ENCODE data around the gene CCDC174. TPM values are rescaled to one million over a fixed set of nuclear protein-coding genes. Genes with fewer than 3 reads are reported as not detected.

CCDC174 gene
- total RNA-seq, 2 donors from 2014 or later = 18.7 to 20.1 TPM

GRCh38 chr3:14684447-14684846 is 32.9 kb downstream of the CCDC174 start:
- Histone ChIP-seq H3K36me3 (ENCODE audit: control insufficient read depth, insufficient read depth, low read length) (no peaks in the 10 kb centered on the region), H3K9ac (ENCODE audit: extremely low read depth, low read length, poor library complexity, severe bottlenecking) (no peak overlapping the region), H3K4me3 (ENCODE audit: low read length) (no peak overlapping the region), H3K27ac (ENCODE audit: low read depth, low read length) (no peak overlapping the region), H3K4me1 (ENCODE audit: control insufficient read depth, insufficient read depth, low read length) (no peaks in the 10 kb centered on the region), H3K9me3 (ENCODE audit: control insufficient read depth, low read length) (peaks cover 8% of the 10 kb centered on the region), H3K27me3 (ENCODE audit: control insufficient read depth, insufficient read depth, low read length, poor library complexity, severe bottlenecking) (peaks cover 19% of the 10 kb centered on the region)
- no peak for DNase-seq
- no peak overlapping the region for H3K27ac Mint-ChIP-seq
- TF ChIP-seq CTCF (conservative IDR thresholded peaks at IDR 0.05) = no peak
- no peaks in the 10 kb centered on the region for H3K36me3 Mint-ChIP-seq (ENCODE audit: low read depth)
- H3K4me1 Mint-ChIP-seq = no peaks in the 10 kb centered on the region
- peaks cover 13% of the 10 kb centered on the region for H3K27me3 Mint-ChIP-seq (ENCODE audit: insufficient read depth)
- H3K9me3 Mint-ChIP-seq = peaks cover 9% of the 10 kb centered on the region
- no peak overlapping the region for H3K4me3 Mint-ChIP-seq
- 95 to 100% methylated on average over 3 to 4 of the region's 4 CpGs for WGBS, 2 experiments (ENCODE audit: insufficient coverage in 1 of 2, insufficient read length in 1 of 2)

- H3K27me3 Mint-ChIP-seq (ENCODE audit: insufficient read depth) = peaks cover 20% of the 10 kb centered on the region
- no peaks in the 10 kb centered on the region for H3K36me3 ChIP-seq (ENCODE audit: control insufficient read depth, insufficient read depth, low read length)
- H3K4me1 ChIP-seq (ENCODE audit: control insufficient read depth, insufficient read depth, low read length) = no peaks in the 10 kb centered on the region
- H3K4me3 ChIP-seq (ENCODE audit: low read length) = no peak overlapping the region
- H3K4me3 Mint-ChIP-seq = no peak overlapping the region
- H3K4me1 Mint-ChIP-seq = no peaks in the 10 kb centered on the region
- no peak overlapping the region for H3K27ac Mint-ChIP-seq
- H3K27ac ChIP-seq (ENCODE audit: low read depth, low read length) = no peak overlapping the region
- peaks cover 5% of the 10 kb centered on the region for H3K9me3 Mint-ChIP-seq
- 100% methylated on average over 1 of the region's 4 CpGs; no CpG with 5 or more reads in 1 of the 2 experiments for WGBS, 2 experiments (ENCODE audit: insufficient coverage in 1 of 2, insufficient read length in 1 of 2)
- peaks cover 24% of the 10 kb centered on the region for H3K27me3 ChIP-seq (ENCODE audit: control insufficient read depth, insufficient read depth, low read length, poor library complexity, severe bottlenecking)
- DNase-seq = no peak
- no peak overlapping the region for H3K9ac ChIP-seq (ENCODE audit: extremely low read depth, low read length, poor library complexity, severe bottlenecking)
- H3K36me3 Mint-ChIP-seq (ENCODE audit: low read depth) = no peaks in the 10 kb centered on the region
- TF ChIP-seq CTCF (conservative IDR thresholded peaks at IDR 0.05) = no peak
- H3K9me3 ChIP-seq (ENCODE audit: control insufficient read depth, low read length) = peaks cover 2% of the 10 kb centered on the region
These were observed 33.6 kb downstream of the CCDC174 start for GRCh38 chr3:14685179-14685578.

- Histone ChIP-seq H3K36me3 (ENCODE audit: control insufficient read depth, insufficient read depth, low read length) (no peaks in the 10 kb centered on the region), H3K4me1 (ENCODE audit: control insufficient read depth, insufficient read depth, low read length) (no peaks in the 10 kb centered on the region), H3K9ac (ENCODE audit: extremely low read depth, low read length, poor library complexity, severe bottlenecking) (no peak overlapping the region), H3K4me3 (ENCODE audit: low read length) (no peak overlapping the region), H3K9me3 (ENCODE audit: control insufficient read depth, low read length) (no peaks in the 10 kb centered on the region), H3K27ac (ENCODE audit: low read depth, low read length) (no peak overlapping the region), H3K27me3 (ENCODE audit: control insufficient read depth, insufficient read depth, low read length, poor library complexity, severe bottlenecking) (peaks cover 24% of the 10 kb centered on the region)
- WGBS, 2 experiments (ENCODE audit: insufficient coverage in 1 of 2, insufficient read length in 1 of 2) = 43 to 69% methylated on average over 2 to 3 of the region's 3 CpGs
- no peak for TF ChIP-seq CTCF (conservative IDR thresholded peaks at IDR 0.05)
- H3K36me3 Mint-ChIP-seq (ENCODE audit: low read depth) = no peaks in the 10 kb centered on the region
- H3K27me3 Mint-ChIP-seq (ENCODE audit: insufficient read depth) = peaks cover 19% of the 10 kb centered on the region
- H3K4me1 Mint-ChIP-seq = no peaks in the 10 kb centered on the region
- H3K4me3 Mint-ChIP-seq = no peak overlapping the region
- no peaks in the 10 kb centered on the region for H3K9me3 Mint-ChIP-seq
- no peak for DNase-seq
- H3K27ac Mint-ChIP-seq = no peak overlapping the region
These were observed 35.8 kb downstream of the CCDC174 start for GRCh38 chr3:14687360-14687759.

All from endodermal cell (in vitro differentiated cells).